ENCODE measurements around the gene SLC15A3.
A peak's percentile ranks its signal among the peaks of the same experiment; 100 is the strongest.
"Not testable (repeated sequence)": the region's sequence is repeated elsewhere in the genome, so short reads cannot be mapped to it uniquely, and the experiment has no call there.

The SLC15A3 gene

DNA sequence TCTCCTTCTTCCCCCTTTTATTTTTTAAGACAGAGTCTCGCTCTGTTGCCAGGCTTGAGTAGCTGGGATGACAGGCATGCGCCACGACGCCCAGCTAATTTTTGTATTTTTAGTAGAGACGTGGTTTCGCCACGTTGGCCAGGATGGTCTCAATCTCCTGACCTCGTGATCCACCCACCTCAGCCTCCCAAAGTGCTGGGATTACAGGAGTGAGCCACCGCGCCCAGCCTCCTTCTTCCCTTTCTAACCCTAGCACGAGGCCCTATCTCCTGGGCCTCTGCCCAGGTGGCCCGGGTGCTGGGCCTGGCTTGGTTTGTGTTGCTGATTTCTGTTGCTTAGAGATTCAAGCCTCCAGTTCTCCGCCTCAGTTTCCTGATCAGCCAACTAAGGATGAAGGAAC is 22.3 kb upstream of the SLC15A3 start:
- DNase-seq: not testable (repeated sequence)

DNA sequence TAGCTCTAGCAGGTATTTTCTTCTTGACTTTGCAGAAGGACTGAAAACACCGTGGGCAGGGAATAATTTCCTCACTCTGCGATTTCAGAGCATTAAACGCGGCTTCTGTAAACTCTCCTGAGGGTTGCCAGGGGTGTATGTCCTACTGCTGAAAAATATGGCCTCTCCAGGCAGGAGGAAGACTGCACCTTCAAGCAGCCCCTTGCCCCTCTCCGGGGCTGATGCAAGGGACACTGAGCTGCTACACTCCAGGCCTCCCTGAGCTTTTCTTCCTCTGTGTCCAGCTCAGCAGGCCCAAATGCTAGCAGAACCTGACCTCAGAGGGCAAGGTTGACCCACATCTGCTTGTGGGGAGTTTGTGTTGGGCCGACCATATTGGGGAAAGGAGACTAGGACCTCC is 21.7 kb upstream of the SLC15A3 start:
- DNase-seq: no peak

DNA sequence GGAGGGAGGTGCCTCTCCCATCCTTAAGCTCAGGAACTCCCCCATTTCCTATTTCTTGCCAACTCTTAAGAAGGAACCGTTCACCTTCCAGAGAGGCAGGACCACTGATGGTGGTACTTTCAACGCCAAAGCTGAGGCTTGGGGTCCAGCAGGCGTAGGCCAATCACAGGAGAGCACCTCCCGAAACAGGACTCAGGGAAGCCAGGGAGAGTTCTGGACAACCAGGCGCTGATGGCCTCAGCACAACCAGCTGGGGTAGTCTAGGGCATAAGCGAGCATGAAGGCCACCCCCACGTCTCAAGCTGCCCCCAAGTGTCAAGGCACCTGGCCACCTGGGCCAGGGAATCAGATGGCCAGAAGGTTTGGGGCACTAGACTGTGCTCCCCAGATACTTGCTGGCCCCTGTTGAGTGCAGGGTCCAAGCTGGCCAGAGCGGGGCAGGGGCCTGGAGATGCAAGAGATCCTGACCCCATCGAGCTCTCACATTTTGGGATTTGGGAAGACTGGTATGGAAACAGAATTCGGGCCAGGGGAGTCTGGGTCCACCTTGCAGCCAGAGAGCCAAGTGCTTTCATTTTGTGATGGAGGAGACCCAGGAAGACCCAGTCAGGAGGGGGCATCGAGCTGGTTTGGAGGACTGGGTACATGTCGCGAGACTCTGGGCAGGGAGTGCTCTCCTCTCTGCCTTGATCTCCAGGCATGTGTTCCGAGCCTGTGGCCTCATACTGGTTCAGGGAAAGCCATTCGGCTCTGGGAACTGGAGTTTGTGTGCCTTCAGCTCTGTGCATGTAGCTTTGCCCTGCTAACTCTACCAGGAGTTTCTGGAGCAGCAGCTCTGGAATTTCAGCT is 20.4 kb upstream of the SLC15A3 start:
- no peak for DNase-seq

DNA sequence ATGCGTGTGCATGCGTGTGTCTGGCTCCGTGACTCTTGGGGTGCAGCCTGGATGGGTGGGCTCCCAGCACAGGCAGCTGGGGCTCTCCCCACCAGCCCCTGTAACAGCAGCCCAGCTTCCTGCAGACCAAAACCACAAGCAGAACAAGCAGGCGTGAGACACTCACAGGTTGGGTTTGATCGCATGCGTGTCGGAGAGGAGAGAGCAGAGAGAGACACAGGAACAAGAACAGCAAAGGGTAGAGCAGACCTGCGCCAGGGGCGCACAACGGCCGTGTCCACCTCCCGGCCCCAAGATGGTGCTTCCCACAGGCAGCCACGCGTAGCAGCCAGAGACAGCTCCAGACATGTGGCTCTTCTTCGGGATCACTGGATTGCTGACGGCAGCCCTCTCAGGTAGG is 19.5 kb upstream of the SLC15A3 start, which contains the start of gene CD6:
TSS of gene CD6 (plus strand) at position 161 of the 400 bp plus-strand sequence. CDS start at position 347, 186 bp downstream.
- no peak for DNase-seq

DNA sequence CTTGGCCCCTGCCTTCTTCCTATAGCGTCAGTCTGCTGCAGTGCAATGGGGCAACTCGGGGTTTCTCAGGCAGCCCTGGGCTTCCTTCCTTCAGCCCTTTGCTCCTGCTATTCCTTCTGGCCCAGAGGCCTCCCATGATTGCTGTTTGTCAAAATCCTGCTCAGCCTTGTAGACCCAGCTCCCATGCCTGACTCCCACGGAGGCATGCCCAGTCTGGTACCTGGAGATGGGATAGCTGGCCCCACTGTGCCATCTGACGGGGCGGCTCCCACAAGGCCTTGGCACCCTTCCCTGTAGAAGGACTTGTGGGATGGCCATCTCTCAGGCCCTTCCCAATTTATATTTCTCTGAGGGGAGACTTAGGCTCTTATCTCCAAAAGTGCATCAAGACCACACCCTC is 18.9 kb upstream of the SLC15A3 start:
- no peak for DNase-seq

DNA sequence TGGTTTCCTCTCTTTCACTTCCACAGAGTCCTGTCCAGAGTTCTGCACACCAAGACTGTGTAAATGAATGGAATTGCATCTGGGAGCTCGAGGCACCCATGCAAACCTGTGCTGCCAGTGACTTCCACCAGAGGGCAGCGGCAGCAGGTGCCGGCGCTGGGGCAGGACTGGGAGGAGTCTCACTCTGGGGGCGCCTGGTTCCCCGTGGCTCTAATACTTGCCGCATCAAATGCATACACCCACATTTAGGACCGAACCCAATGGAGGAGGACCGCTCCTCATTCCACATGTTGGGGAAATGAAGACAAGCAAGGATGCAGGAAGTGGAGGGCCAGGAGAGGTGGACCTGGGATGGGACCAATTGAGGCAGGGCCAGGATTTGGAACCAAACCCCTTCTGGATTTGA is 18.4 kb upstream of the SLC15A3 start:
- peak; percentile 50 for DNase-seq

DNA sequence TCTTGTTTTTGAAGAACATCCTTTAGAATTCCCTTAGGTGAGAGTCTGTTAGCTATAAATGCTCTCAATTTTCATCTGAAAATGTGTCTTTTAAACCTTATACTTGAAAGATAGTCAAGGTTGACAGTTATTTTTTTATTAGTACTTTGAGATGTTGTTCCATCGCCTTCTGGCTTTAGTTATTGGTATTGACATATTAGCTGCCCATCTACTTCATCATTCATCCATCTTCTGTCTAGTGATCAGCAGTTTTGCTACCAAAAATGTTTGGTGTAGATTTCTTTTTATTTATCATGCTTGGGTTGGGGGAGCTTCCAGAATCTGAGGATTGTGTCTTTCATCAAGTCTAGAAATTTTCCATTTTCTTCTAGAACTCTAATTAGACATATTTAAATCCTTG is 16.2 kb upstream of the SLC15A3 start:
- DNase-seq: no peak

DNA sequence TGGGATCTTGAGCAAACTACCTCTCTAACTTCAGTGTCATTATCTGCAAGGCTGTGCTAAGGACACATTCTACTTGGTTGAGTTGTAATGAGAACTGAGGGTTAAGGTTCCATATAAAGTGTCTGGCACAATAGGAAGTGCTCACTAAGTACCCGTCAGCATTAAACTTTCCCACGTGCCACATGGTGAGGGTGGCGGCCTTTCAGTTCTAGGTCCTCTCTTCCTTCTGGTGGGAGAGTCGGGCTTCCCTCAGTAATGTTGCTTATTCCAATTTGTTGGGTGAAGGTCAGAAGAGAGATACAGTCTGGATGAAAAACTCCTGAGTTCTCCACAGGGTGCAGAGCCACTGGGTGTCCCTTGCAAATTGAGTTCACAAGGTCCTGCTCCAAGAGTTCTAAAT is 14.9 kb upstream of the SLC15A3 start:
- no peak for DNase-seq

DNA sequence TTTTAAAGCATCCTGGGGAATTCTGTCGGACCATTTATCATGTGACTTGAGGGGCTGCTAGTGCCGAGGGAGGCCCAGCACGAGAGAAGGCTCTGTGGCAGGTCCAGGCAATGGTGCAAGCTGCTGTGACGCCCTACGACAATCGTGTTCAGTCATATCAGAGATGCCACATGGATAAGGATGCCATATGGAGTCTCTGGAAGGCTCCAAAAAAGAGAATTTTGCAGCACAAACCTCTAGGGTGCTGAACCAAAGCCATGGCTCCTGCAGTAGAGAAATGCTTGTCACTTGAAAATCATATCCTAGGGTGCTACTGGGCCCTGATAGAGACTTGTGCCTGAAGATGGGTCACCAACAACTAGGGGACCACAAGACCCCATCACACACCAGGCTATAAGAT is 12.8 kb upstream of the SLC15A3 start:
- no peak for DNase-seq

DNA sequence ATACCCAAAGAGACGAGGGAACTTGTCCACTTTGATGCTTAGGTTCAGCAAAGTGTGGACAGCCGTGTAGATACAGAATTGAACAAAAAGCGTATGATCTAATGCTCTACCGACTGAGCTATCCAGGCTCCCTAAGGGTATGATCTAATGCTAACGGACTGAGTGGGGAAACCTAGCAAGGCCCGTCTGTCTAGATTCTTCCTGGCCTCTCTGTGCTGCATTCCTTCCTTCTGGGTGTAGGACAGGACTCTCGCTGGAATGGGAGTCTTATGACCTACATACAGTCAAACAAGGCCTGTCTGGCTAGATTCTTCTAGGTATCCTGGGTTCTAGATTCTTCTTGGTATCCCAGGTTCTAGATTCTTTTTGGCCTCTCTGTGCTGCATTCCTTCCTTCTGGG is 8.4 kb upstream of the SLC15A3 start:
- no peak for DNase-seq

DNA sequence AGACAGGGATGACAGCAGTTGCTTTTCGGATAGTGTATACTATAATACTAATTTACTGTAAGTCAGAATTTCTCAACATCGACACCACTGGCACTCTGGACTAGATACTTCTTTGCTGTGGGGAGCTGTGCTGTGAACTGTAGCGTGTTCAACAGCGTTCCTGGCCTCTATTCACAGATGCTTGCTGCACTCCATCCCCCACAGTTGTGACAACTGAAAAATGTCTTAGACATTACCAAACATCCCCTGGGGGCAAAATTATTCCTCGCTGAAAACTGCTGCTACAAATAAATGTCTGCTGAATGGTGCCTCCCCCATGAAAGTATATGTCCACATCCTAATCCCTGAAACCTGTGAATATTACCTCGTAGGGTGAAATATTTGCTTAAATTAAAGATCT is 7.5 kb upstream of the SLC15A3 start:
- DNase-seq: no peak

DNA sequence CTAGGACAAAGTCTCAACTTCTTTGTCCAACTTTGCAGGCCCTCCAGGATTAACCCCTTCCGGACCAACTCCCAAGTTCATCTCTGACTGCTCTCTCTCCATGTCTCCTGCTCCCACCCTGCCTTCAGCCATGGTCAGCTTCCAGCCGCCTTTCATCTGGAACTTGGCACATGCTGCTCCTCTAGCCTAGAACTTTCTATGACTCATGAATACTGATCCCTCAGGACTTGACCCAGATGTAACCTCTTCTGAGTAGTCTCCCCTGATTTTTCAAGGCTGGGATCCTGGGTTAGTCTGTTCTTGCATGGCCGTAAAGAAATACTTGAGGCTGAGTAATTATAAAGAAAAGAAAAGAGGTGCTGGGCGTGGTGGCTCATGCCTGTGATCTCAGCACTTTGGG is 5.2 kb upstream of the SLC15A3 start:
- DNase-seq: no peak

DNA sequence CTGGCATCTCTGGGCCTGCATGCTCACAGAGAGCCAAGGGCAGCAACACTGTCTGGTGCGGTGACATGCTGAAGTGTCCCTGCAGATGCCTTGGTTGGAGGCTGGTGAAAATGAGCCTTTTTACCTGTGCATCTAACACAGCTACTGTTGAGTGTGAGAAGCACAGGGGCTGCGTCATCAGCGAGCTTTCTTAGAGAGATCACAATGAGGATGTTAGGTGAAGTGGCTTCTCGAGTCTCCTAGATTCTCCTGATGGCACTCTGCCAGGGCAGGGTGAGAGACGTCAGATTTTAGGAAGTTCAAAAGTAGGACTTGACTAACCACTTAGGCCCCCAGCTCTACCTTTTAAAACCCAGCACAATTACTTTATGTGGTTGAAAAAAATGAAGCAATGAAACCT is 3.6 kb upstream of the SLC15A3 start:
- no peak for DNase-seq

DNA sequence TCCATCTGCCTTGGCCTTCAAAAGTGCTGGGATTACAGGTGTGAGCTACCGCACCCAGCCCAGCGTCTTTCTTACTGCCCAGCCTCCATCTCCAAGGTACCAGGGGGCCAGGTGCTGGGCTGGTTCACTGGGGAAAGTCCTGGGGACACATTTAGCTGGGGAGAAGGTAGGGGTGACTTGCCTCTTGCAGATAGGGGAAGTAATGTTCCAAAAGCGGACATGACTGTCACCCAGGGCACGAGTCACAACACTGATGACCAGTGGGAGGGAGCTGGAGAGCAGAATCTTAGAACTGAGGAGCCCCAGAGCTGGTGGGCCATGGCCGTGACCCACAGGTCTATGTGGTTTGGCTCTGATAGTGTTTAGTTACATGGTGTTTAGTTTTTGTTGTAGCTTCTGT is 2.4 kb upstream of the SLC15A3 start:
- DNase-seq: no peak

DNA sequence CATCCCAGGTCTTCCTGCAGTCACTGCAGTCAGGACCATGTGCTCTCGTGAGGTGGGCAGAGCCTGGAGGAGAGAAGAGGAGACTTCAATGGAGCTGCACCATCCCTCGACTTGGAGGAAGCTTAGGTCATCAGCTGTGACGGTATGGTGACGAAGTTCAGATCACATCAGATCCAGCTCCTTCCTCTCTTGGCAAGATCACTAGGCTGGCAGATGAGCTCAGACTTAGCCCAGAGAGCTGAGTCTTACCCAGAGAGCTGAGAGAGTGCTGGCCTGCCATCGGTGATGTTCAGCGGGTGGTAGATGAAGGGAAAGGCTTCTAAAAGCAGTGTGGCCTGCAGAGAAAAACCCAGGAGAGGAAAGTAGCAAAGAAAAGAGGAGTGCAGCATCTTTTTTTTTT is 1.8 kb upstream of the SLC15A3 start:
- no peak for DNase-seq

DNA sequence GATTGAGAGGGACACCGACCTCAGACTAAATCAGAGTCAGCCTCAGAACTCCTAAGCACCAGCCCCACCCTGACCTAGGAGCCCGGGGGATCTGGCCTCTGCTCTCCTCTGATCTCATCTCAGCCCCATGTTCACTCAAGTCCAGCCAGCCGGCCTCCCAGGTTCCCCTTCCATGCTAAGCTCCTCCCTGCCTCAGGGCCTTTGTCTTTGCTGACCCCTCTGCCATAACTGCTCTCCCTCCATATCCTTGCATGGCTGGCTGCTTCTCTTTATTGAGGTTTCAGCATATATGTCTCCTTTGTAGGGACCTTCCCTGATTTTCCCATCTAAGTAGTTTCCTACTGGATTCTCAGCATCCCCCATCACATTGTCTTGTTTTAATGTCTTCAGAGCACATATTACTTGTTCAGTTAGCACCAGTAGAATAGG is 780 bp upstream of the SLC15A3 start:
- DNase-seq: no peak

DNA sequence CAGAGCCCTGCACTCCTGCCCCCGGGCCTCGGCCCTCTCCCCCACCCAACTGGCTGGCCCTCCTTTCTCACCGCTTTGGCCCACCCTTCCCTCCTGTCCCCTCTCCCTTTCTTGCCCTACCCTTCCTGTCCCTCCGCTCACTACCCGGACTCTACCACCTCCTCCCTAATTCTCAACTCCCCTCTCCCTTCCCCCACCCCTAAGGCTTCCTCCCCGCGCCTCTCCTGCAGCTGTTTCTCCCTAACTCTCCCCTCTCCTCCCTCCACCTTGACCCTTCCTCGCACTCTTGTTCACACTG is 421 bp downstream of the SLC15A3 start:
- DNase-seq: no peak

DNA sequence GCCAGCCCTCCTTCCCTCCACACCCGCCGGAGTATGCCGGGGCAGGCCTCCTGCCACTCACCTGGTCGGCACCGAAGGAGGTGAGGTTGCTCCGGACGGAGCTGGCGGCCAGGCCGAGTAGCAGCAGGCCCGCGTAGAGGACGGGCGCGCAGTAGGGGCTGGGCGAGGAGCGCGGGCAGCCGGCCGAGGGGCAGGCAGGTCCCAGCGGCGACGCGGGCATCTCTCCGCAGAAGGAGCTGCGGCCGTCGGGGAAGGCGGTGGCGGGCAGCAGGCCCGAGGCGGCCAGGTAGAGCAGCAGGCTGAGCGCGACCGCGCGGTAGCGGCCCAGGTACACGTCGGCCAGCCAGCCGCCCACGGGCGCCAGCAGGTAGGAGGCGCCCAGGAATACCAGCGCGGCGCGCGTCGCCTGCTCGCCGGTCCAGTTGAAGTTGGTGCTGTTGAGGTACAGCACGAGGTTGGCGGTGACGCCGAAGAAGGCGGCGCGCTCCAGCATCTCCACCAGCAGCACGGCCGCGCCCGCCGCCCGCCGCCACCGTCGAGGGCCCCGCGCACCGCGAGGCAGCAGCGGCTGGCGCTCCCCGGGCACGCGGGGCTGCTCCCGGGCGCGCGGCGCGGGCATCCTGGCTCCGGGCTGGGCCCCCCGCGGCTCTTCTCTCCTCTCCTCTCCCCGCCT is 907 bp downstream of the SLC15A3 start:
- DNase-seq: no peak

DNA sequence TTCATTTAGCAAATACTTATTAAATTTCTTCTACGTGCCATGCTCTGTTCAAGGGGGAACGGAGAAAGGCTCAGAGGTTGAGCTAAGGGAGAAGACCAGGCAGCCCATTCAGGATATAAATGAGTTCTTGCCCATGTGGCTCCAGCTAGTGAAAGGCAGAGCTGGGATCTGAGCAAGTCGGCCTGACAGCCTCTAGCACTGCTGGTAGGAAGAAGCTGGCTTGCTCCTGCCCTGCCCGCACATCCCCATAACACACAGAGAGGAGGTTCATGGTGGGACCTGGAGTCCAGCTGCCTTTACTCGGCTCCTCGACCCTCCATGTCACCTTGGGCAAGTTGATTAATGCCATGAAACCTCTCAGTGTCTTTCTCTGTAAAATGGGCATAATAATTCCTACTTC is 2.0 kb downstream of the SLC15A3 start:
- DNase-seq: no peak

DNA sequence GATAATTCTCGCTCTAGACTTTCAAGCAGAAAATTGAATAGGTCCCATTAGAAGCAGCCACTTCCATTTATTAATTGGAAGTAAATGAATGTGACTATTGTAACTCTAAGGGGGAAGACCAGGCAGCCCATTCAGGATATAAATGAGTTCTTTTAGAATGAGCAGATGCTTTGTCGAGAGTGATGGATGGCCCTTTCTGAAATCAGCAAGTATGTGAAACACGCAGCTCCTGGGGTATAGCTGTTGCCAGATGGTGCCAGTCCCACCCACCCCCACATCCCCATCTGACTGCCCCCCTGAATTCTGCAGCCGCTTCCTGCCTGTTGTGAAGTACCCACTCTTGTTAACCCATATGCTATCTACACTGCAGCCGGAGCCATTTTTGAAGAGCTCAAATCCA is 3.7 kb downstream of the SLC15A3 start:
- DNase-seq: no peak

DNA sequence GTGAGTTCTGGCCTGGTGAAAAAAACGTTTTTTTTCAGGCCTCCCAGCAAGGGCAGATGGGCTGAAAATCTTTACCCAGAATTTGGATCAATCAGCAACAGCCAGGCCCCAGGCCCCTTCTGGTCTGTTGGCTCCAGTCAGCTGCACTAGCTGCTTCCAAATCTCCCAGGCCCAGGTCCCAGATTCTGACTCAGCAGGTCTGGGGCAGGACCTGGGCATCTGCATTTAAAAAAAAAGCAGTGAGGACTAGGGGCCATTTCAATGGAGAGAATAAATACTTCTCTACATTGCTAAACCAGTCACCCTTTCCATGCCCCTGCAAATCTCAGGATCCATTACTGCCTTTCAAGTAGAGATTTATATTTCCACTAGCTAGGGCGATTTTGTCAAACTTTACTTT is 4.3 kb downstream of the SLC15A3 start:
- no peak for DNase-seq

DNA sequence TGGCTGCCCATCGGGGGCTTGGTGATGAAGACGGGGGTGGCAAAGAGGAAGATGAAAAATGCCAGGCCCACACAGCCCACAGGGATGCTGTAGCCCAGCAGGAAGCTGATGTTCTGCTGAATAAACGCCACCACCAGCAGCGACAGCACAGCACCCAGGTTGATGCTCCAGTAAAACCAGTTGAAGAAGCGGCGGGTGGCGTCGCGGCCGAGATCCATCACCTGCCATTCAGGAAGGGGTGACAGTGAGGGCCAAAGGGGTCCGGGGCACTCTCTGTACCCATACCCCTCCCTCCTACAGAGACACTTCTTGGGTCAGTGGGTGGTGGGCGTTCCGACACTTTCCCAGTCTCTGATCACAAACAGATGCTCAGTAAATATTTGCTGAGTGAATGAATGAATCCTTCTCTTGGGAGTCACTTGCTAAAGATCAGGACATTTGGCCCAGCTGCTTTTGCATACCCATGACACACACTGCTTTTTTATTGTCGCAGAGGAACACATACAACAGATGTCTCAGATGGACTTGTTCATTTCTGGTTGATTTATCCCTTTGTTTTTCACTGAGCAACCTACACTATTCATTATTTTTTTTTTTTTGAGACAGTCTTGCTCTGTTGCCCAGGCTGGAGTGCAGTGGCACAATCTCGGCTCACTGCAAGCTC is 5.2 kb downstream of the SLC15A3 start:
- no peak for DNase-seq

DNA sequence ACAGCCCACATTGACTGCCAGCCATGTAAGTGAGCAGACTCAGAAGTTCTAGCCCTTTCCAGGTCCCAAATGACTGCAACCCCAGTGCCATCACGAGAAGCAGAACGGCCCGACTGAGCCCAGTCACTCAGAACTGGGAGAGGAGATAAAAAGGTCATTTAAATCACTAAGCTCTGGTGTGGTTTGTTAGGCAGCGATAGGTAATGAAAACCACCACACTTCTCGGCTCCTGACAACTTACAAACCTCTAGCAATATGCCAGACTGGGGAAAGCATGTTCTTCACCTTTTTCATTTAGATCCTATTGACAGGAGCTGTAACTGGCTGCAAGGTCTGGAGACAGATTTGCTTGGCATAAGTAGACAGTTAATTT is 6.7 kb downstream of the SLC15A3 start:
- DNase-seq: no peak
